HG03460 (cell line): ENCODE results near the gene ZDHHC5.
"Not testable (repeated sequence)": the region's sequence is repeated elsewhere in the genome, so short reads cannot be mapped to it uniquely, and the experiment has no call there.

Source experiments
- ATAC-seq: cut with Tn5 transposase; IDR thresholded peaks from one replicate; pipeline ENCODE4 v1.9.1; 2021; ENCODE audit not compliant: unreplicated experiment

The ZDHHC5 gene

GRCh38 chr11:57644748-57645688 lies 22.9 kb upstream of the ZDHHC5 start:
- ATAC-seq = peak; percentile 54

GRCh38 chr11:57645689-57646085 lies 22.2 kb upstream of the ZDHHC5 start:
- ATAC-seq = no peak

- no peak for ATAC-seq
These were observed 21.6 kb upstream of the ZDHHC5 start for GRCh38 chr11:57646194-57646798.

- no peak for ATAC-seq
These were observed 21.1 kb upstream of the ZDHHC5 start for GRCh38 chr11:57646799-57647303.

GRCh38 chr11:57647372-57647771 lies 20.5 kb upstream of the ZDHHC5 start:
- no peak for ATAC-seq

GRCh38 chr11:57647960-57648800 lies 19.7 kb upstream of the ZDHHC5 start:
- no peak for ATAC-seq

- ATAC-seq = no peak
These were observed 18.8 kb upstream of the ZDHHC5 start for GRCh38 chr11:57648801-57649735.

- no peak for ATAC-seq
These were observed 17.8 kb upstream of the ZDHHC5 start, which contains the start of gene YPEL4 for GRCh38 chr11:57649826-57650738. YPEL4 (minus strand) TSS chr11:57649912; CDS start chr11:57647107, 2,805 bp downstream.

GRCh38 chr11:57650739-57651090 lies 17.2 kb upstream of the ZDHHC5 start:
- no peak for ATAC-seq

- no peak for ATAC-seq
These were observed 16.5 kb upstream of the ZDHHC5 start for GRCh38 chr11:57651408-57651807.

- ATAC-seq = not testable (repeated sequence)
These were observed 15.7 kb upstream of the ZDHHC5 start for GRCh38 chr11:57652230-57652629.

- ATAC-seq = no peak
These were observed 15.3 kb upstream of the ZDHHC5 start for GRCh38 chr11:57652662-57653061.

GRCh38 chr11:57653163-57653562 lies 14.8 kb upstream of the ZDHHC5 start:
- ATAC-seq = no peak

GRCh38 chr11:57656885-57657193 lies 11.1 kb upstream of the ZDHHC5 start:
- ATAC-seq = no peak

- peak; percentile 98 for ATAC-seq
These were observed 10.5 kb upstream of the ZDHHC5 start, which contains the start of gene CLP1 for GRCh38 chr11:57657194-57658022. CLP1 (plus strand) TSS chr11:57657762; CDS start chr11:57659477, 1,715 bp downstream.

GRCh38 chr11:57658023-57658361 lies 9.9 kb upstream of the ZDHHC5 start:
- no peak for ATAC-seq

GRCh38 chr11:57659669-57660068 lies 8.2 kb upstream of the ZDHHC5 start:
- ATAC-seq = no peak

- ATAC-seq = no peak
These were observed 5.0 kb upstream of the ZDHHC5 start for GRCh38 chr11:57662893-57663292.
